Stimulated activated CD4-positive, alpha-beta T cell treated with anti-CD3 and anti-CD28 coated beads, Interleukin-4, amount 100 ng/mL, for 48 hours (primary cell): Measurements from ENCODE around the gene TTC9B.

Experiments used
- DNase-seq, 2 donors: peaks; one replicate each; pipeline ENCODE4 v3.0.0-alpha.2; 2020; ENCODE audit warnings: low read depth in 2 of 2

TTC9B gene

DNA sequence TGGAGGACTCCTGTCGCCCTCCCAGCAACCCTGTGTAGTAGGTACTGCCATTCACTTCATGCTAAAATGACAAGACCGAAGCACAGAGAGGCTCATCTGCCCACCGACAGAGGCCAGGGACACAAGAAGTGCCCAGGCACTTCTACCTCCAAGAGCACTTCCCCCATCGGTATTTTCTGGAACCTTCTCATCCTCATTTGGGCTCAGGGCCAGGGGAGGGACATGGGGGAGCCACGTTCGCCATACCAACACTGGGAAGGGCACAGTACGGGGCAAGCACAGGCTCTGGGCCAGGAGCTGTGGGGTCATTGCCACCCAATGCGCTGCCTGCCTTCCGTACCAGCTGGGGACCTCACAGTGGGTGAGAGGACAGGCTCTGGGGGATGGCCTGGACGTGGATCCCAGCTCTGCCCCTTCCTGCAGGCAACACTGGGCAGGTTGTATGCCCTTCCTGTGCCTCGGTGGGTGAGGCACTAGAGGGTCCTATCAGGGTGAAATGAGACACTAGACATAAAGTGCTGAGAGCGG, 29.6 kb upstream of the TTC9B start:
- DNase-seq: no peak

DNA sequence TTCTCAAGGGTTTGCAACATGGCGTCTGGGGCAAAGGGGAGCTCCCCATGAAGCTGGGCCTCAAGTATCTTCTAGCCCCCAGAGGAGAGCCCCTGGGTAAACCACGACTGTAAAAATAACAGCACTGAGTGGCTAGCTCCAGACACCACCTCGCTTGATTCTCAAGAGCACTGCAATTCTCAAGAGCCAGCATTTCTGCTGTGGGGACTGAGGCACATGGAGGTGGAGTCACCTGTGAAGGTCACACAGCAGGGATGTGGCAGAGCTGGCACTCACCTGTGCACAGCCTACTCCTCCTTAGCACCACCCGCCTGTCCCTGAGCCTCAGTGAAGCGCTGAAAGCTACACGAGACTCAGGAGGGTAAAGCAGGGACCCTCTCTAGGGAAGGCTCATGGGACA, 29.0 kb upstream of the TTC9B start:
- no peak for DNase-seq

DNA sequence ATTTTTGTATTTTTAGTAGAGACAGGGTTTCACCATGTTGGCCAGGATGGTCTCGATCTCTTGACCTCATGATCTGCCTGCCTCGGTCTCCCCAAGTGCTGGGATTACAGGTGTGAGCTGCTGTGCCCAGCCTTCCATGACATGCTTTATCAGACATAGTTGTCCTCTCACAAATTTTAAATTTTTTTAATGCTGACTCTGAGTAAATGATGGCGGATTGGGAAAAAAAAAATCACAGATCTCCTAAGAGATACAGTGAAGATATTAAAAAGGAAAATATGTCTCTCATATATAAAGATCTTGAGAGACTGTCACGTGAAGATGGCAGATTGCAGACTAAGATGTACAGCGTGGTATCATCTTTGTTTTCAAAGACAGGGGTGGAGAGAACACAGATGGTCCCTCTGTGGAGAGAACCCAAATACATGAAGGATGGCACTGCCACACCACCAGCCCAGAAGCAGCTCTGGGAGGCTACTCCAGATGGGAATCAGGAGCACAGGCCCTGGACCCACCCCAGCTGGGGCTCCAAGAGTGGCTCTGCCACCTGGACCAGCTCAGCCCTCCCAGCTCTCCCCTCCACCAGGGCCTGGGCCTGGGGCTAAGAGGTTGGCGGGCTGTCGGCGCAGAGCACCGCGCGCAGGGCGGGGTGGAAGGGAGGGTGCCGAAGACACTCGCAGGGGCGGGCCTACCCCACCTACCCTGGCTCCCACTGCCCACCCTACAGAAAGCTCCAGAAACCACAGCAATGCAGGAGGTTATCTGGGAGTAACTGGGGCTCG, 28.3 kb upstream of the TTC9B start:
- no peak for DNase-seq

DNA sequence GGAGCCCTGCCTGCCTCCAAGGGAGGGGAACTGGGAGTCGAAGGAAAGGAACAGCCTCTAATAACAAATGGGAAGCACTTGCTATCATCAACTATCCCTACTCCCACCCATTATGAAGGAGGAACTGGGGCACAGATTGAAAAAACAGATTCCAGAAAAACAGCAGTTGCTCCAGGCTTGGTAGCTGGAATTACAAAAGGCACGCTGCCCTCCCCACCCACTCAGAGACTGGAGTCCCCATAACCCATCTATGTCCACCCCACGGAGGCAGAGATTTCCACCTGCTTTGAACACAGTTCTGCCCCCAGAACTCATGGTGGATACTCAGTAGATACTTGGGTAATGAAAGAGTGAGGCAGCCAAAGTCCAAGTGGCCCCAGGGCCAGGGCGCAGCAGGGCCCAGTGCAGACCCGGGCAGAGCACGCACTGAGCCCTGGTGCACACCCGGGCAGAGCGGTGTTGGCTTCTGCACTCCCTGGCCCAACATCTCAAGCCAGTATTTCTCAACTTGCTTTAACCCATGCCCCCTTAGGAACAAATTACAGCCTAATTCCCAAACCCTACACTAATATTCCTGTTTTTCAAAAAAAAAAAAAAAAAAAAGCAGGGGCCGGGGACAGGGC, 27.4 kb upstream of the TTC9B start:
- no peak for DNase-seq

DNA sequence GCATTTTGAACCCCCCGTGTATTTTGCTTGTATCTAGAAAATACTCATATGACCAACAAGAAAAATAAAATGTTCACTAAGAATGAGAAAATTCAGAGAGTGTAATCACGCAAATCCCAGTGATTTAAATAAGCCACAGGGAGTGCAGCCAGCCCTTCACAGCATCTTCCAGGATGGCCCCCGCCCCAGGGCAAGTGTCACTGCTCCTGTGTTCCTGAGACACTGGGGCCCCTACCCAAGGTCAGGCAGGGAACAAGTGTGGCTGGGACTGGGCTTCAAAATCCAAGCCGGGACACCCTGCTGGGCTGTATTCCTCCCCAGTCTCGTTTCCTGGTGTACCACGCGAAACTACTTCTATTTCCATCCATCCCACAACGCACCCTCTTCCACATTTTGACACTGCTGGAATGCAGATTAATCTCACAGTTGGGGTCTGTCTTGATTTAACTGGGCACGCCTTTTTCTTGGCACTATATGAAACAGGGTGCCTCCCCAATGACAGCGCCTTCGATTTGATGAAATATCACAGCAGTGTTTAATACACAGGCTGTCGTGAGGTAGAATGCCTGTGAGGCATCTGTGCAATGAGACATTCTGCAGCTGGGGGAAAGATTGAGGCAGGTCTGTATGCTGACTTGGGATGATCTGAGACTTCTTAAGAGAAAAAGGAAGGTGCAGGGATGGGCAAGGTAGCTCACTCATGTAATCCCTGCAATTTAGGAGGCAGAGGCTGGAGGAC, 26.6 kb upstream of the TTC9B start:
- DNase-seq: no peak

DNA sequence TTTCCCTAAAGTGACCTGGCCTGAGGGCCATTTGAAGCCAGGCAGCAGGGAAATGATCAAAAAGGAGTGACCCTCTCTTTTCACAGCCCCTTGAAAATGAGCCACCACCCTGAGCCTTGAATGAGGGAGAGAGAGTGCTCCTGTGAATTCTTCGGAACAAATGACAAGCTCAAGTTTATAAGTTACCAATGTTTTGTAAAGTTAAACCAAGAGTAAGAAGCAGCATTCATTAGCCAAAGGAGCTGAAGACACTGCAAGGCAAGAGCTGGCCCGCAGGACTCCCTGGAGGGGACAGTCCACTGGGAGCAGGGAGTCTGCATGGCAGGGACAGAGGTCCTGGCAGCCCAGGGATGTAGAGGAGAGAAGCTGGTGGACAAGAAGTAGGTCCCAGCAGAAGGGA, 25.0 kb upstream of the TTC9B start:
- DNase-seq: no peak

DNA sequence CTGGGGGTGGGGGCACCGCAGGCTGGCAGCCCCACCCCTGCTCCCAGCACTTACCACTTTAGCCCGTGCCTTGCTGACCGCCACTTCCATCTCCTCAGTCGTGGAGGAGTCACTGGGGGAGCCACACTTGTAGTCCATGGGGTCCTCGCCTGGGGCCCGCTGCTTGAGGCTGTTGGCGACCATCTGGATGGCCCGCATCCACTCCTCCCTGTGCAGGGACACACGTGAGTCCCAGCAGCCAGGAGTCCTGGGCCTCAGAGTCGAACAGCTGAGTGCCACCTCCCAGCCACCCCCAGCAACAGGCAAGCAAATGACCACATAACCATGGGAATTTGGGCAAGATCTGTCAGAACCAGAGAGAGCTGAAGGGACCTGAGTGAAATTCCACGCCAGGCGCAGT, 24.3 kb upstream of the TTC9B start:
- DNase-seq: no peak

DNA sequence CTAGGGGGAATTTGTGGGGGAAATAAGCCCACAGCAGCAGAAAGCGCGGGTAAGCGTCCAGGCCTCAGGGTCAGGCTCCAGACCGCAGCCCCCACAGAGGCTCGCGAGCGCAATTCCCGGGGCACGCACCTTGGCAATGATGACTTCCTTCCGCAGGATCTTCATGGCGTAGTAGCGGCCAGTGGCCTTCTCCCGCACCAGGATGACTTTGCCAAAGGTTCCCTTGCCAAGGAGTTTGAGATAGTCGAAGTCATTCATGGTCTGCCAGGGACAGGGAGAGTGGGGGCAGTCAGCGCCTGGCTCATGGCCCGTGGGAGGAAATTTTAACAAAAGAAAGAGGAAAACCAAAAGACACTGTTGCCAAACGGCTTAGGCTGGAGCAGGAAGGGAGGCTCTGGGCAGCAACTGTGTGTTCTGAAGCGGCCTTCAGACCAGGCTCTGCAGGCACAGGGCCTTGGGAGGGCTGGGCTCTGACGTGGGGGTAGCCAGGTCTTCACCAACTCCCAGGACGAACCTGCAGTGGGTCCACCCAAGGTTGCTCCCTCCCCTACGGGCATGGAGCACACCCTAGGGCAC, 23.7 kb upstream of the TTC9B start:
- no peak for DNase-seq

DNA sequence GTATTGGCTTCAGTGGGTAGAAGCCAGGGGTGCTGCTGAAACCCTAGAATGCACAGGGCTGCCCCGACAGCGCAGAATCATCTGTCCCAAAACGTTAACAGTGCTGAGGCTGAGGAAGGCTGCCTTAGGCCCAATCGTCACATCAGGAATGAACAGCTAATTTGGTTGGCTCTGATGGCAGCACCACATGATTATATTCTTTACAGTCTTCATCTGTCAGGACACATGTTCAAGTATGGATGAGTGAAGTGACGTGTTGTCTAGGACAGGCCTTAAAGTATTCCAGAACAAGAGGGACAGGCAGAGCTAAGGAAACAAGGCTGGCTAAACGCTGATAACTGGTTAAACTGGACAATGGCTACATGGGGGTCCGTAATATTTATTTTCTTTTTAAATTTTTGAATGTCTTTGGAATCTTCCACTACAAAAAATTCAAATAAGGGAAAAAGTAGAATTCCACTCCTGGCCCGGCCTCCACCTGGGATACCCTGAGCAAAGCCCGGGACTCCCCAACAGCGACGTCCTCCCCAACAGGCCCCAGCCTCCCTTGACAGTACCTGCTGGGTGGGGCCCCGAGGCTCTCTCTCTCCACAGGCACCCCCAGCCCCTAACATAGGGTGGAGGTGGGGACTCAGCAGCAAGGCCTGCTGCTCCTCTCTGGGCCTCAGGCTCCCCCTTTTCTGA, 23.1 kb upstream of the TTC9B start:
- no peak for DNase-seq

DNA sequence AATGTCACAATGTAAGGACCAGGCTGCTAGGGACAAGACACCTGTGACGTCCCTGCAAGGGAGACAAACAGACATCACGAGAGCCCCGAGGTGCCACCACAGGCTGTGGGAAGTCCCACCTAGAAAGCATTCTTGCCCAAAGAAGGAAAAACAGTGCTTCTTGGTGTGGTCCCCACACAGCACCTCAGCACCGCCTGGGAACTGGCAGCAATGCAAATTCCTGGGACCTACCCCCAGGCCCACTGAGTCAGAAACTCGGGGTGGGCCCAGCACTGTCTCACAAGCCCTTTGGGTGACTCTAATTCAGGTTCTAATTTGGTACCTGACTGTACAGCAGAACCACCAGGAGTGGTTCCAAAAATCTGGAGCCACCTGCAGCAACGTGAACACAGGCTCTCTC, 22.1 kb upstream of the TTC9B start:
- DNase-seq: no peak

DNA sequence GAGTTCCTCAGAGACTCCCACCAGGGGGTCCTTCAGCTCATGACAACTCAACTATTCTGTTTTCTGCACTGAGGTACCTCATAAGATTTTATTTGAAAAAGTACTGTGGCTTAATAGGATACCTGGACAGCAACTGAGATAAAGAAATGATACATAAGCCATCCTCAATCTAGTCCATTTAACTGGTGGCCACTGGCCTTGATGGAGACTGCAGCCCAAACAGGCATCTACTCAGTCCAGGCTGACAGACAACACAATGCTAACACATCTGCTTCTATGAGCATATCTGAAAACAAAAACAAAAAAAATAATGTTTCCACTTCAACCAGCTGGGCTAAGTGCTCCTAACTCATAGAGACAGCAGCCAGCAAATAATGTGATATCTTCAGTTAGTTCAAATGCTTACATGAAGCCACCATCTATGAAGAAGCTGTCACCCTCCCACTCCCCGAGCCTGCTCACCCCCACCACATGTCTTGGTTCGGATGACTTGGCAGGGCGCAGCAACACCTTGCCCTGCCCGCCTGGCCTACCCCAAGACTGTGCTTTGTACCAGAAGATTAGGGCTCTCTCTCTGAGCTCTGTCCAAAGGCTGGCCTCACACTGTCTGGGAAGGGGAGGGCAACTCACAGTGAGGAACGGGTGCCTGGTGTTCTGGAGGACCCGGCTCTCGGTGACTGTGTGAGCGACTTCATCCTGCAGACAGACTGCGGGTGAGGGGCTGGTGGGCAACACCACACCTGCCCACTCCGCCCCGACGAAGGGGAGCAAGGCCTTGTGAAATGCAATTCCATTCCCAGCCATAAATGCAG, 21.4 kb upstream of the TTC9B start:
- no peak for DNase-seq

DNA sequence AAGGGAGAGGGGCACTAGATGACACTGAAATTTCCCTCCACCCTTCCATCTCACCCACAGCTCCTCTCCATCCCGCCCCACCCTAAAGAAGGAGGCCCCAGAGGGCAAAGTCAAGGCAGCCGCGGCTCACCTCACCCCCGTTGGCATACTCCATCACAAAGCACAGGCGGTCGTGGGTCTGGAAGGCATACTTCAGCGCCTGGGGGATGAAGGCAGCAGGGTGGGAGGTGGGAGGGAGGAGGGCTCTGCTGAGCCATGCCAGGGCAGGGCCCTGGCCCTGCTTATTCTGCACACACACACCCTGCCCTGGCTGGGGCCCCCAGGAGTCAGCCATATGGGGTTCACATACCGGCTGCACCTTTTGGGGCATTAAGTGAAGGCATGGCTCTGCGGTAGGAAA, 20.6 kb upstream of the TTC9B start:
- no peak for DNase-seq

DNA sequence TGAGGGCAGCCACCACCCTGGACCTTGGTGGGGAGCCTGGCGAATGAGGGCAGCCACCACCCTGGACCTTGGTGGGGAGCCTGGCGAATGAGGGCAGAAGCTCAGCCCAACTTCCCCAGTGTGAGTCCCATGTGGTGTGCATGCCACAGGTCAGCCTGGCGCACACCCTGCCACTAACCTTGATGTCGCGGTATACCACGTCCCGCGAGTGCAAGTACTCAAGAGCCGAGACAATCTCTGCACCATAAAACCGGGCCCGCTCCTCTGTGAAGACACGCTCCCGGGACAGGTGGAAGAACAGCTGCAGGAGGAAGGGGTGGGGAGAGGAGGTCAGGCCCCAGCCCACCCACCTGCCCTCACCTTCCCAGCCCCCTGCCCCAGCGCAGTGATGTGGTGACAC, 19.6 kb upstream of the TTC9B start:
- no peak for DNase-seq

DNA sequence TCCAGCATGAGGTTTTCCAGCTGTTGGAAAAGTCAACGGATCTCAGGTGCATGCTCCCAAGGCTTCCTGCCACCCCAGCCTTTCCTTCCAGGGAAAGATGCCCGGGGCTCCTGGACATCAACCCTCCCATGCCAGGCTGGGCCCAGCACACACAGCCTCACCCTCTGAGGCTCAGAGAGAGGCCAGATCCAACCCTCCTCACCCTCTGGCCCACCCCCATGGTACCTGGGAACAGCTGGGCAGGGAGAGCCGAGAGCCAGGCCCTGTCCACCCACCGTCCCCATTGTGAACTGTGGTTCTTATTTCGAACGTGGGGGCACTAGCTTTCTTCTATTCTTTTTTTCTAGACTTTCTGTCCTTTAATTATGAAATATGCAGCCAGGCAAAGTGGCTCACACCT, 18.2 kb upstream of the TTC9B start:
- DNase-seq: no peak

DNA sequence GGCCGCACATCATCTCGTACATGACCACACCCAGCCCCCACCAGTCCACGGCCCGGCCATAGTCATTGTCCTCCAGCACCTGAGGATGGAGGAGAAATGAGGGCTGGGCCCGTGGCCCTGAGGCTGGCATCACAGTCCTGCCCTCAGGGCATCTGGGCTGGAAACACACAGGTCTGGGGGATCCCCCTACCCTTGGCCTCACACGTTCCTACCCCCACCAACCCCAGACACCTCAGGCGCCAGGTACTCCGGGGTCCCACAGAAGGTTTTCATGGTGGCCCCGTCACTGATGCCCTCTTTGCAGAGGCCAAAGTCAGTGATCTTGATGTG, 17.8 kb upstream of the TTC9B start:
- DNase-seq: no peak

DNA sequence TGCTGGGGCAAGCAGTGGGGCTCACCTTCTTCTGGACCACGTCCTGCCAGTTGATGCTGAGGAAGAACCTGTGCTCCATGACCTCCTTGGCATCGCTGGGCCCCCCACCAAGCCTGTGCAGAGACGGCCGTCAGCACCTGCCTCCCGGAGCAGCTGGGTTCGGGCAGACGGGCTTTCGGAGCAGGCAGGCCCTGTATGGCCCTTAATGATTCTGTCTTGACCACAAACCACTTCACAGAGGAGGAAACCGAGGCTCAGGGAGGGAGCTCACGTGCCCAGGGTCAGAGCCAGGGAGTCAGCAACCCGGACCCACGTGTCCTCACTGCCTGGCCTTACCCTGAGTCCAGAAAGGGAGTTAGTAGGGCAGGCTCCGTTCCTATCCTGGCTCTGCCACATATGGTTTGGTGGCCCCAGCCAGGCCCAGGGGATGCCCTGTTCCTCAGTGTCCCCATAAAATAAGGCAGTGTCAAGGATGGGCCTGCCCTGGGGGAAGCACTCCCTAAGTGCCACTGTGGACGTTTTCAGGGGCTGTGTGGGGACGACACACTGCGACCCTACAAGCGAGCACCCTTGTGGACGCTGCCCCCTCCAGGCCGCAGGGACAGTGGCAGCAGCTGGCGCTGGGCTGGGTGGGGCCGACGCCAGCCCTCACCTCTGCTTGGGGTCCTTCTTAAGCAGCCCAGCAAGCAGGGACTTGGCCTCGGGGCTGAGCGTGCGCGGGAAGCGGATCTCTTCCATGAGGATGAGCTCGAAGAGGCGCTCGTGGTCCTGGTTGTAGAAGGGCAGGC, 17.2 kb upstream of the TTC9B start:
- DNase-seq: no peak

DNA sequence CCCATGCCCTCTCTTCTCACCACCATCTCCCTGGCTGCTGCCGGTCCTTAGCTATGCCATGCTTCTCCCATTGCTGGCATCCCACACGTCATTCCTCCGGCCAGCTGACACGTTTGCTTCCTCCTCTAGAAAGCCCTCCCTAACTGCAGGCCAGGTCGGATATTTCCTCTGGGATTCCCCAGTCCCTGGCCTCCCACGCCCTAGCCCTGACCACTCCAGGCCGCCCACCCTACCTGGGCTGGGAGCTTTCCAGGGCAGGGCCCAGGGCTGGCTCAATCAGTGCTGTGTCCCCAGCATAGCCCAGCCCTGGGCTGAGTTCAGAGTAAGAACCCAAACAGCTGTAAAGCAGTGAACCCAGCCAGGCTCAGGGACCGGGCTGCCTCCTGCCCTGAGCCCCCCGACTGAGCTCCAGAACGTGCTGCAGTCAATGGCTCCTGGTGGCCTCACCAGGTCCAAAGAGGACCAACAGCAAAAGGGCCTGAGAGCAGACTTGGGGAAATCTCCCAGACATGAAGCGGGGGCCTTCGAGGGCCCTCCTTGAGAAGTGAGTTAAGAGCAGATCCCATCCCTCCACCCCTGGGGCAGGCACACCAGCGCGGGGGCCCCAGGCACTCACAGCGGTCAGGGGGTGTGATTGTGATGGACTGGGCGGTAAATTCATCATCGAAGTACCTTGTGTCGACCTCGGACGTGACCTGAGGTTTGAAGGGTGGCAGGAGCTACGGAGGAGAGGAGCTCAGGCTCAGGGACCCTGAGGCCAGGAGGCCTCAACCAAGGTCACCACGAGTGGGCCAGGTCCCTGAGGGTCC, 16.4 kb upstream of the TTC9B start:
- DNase-seq: no peak

DNA sequence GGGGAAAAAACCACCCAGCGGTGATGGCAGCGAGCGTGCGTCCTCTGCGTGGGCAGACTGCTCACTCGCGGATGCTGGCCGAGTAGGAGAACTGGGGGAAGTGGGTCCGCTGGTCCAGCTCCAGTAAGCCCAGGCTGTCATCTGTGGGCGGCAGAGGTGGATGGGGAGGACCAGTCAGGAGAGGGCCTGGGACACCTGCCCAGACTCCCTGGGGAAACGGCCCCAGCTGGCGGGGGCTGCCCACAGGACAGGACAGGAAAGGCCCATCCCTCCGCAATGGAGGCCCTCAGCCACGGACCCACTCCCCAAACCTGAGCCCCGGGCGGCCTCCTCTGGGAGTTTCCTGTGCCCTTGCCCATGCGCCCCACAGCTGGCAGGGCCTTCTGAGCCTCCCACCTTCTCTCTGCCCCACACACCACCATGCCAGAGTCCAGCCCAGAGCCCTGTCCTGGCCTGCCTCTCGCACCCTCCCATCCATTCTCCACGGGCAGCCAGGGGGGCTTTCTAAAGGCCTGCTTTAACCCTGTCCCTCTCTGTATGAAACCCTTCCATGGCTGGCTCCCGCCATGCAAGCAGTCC, 15.7 kb upstream of the TTC9B start:
- no peak for DNase-seq
